GM12875 (cell line): Measurements from ENCODE around the gene WNT1.

Experiments used
- H3K4me3 ChIP-seq: one replicate; pipeline ENCODE4 v1.5.1; 2011; ENCODE audit warnings: low read depth, low read length, control low read depth
- TF ChIP-seq, protein P1 (sequence below): IDR thresholded peaks from 2 replicates; pipeline ENCODE4 v1.5.1; 2011; ENCODE audit warnings: low read depth, mild to moderate bottlenecking, control low read depth, inconsistent platforms, low read length, moderate library complexity, borderline replicate concordance; ENCODE audit not compliant: insufficient read depth

Gene WNT1

GRCh38 chr12:49025463-49025862, 47.3 kb downstream of the WNT1 start:
- no peak overlapping the region for H3K4me3 ChIP-seq
- TF ChIP-seq, protein P1, sequence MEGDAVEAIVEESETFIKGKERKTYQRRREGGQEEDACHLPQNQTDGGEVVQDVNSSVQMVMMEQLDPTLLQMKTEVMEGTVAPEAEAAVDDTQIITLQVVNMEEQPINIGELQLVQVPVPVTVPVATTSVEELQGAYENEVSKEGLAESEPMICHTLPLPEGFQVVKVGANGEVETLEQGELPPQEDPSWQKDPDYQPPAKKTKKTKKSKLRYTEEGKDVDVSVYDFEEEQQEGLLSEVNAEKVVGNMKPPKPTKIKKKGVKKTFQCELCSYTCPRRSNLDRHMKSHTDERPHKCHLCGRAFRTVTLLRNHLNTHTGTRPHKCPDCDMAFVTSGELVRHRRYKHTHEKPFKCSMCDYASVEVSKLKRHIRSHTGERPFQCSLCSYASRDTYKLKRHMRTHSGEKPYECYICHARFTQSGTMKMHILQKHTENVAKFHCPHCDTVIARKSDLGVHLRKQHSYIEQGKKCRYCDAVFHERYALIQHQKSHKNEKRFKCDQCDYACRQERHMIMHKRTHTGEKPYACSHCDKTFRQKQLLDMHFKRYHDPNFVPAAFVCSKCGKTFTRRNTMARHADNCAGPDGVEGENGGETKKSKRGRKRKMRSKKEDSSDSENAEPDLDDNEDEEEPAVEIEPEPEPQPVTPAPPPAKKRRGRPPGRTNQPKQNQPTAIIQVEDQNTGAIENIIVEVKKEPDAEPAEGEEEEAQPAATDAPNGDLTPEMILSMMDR, result no peak

- no peak overlapping the region for H3K4me3 ChIP-seq
- TF ChIP-seq, protein P1, result no peak
These were observed 48.0 kb downstream of the WNT1 start for GRCh38 chr12:49026101-49026500.

GRCh38 chr12:49026678-49027480, 48.8 kb downstream of the WNT1 start:
- H3K4me3 ChIP-seq, result no peak overlapping the region
- TF ChIP-seq, protein P1, result no peak

DNA sequence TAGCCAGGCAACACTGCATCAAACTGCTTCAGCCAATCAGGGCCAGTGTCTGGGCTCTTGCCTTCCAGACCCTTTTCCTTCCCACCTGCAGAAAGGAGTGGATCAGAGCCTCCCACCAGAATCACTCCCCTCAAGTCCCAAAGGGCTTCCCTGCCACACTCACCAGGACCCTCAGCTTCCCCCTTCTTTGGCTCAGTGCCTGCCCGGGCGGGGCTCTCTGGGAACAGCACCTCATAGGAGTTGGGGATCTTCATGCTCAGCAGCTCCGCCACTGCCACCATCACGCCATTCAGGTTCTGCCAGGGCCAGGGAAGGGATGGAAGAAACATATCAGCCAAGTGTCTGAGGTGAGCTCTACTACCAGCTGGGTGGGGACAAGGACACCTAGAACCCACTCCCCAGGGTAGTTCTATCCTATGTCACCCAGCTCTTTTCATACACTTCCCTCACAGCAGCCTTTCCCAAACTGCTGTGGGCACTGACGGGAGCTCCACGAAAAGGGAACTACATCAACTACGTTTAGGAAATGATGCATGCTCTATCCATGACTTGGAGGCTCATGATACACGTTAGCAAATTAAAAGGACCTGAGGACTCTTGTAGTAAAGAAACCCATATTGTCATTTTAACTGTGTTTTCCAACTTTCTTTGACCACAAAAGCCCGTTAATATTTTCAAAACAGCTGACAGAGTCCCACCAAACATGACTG, 49.9 kb downstream of the WNT1 start:
- H3K4me3 ChIP-seq, result no peak overlapping the region
- TF ChIP-seq, protein P1, result no peak

- TF ChIP-seq, protein P1, result no peak
- no peak overlapping the region for H3K4me3 ChIP-seq
These were observed 50.6 kb downstream of the WNT1 start for GRCh38 chr12:49028666-49029275.

DNA sequence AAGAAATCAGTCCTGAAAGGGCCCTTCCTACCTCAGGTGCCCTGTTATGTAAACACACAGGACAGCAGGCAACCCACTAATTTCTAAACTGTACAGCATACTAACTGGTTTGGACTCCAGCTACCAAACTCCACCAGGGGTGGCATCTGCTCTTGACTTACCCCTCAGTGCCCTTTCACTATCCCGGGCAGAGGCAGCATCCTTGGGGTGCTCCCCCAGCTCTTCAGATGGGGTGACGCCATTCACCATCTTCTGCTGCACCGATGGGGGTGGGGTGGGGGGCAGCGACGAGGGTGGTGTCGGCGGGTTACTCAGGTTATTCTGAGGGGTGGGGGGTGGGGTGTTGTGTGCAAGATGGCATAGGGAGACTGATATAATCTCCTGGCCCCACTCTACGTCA, 52.0 kb downstream of the WNT1 start:
- TF ChIP-seq, protein P1, result no peak
- H3K4me3 ChIP-seq, result no peak overlapping the region
